ENCODE results near the gene C11orf98. TPM values are rescaled to one million over a fixed set of nuclear protein-coding genes. Genes with fewer than 3 reads are reported as not detected.

The C11orf98 gene
- total RNA-seq, 1 donor from 2014 or later: 39.0 TPM

GRCh38 chr11:62709247-62710000 is 44.4 kb upstream of the C11orf98 start:
- peak overlapping the region; percentile 99 for H3K27ac Mint-ChIP-seq (ENCODE audit: unreplicated experiment)
- H3K36me3 Mint-ChIP-seq (ENCODE audit: low read depth): peaks cover 14% of the 10 kb centered on the region
- DNase-seq (ENCODE audit: low spot score): peak; percentile 98
- H3K4me1 Mint-ChIP-seq (ENCODE audit: low read depth): peaks cover 42% of the 10 kb centered on the region
- peak overlapping the region; percentile 87 for H3K4me3 Mint-ChIP-seq (ENCODE audit: unreplicated experiment)
- no peaks in the 10 kb centered on the region for H3K27me3 Mint-ChIP-seq (ENCODE audit: low read depth)
- peak; percentile 42 for TF ChIP-seq CTCF (IDR thresholded peaks at IDR 0.05)
- no peaks in the 10 kb centered on the region for H3K9me3 Mint-ChIP-seq (ENCODE audit: low read depth)

- Mint-ChIP-seq H3K36me3 (ENCODE audit: low read depth) (peaks cover 12% of the 10 kb centered on the region), H3K9me3 (ENCODE audit: low read depth) (no peaks in the 10 kb centered on the region), H3K4me1 (ENCODE audit: low read depth) (peaks cover 38% of the 10 kb centered on the region), H3K27me3 (ENCODE audit: low read depth) (no peaks in the 10 kb centered on the region), H3K4me3 (ENCODE audit: unreplicated experiment) (peak overlapping the region; percentile 87), H3K27ac (ENCODE audit: unreplicated experiment) (peak overlapping the region; percentile 99)
- TF ChIP-seq CTCF (IDR thresholded peaks at IDR 0.05): no peak
- DNase-seq (ENCODE audit: low spot score): no peak
Observed at GRCh38 chr11:62708793-62709192, 43.8 kb upstream of the C11orf98 start.

GRCh38 chr11:62708392-62708791 is 43.4 kb upstream of the C11orf98 start:
- H3K4me1 Mint-ChIP-seq (ENCODE audit: low read depth): peaks cover 38% of the 10 kb centered on the region
- H3K9me3 Mint-ChIP-seq (ENCODE audit: low read depth): no peaks in the 10 kb centered on the region
- no peaks in the 10 kb centered on the region for H3K27me3 Mint-ChIP-seq (ENCODE audit: low read depth)
- DNase-seq (ENCODE audit: low spot score): no peak
- no peak overlapping the region for H3K27ac Mint-ChIP-seq (ENCODE audit: unreplicated experiment)
- TF ChIP-seq CTCF (IDR thresholded peaks at IDR 0.05): no peak
- H3K4me3 Mint-ChIP-seq (ENCODE audit: unreplicated experiment): peak overlapping the region; percentile 87
- peaks cover 11% of the 10 kb centered on the region for H3K36me3 Mint-ChIP-seq (ENCODE audit: low read depth)

DNA sequence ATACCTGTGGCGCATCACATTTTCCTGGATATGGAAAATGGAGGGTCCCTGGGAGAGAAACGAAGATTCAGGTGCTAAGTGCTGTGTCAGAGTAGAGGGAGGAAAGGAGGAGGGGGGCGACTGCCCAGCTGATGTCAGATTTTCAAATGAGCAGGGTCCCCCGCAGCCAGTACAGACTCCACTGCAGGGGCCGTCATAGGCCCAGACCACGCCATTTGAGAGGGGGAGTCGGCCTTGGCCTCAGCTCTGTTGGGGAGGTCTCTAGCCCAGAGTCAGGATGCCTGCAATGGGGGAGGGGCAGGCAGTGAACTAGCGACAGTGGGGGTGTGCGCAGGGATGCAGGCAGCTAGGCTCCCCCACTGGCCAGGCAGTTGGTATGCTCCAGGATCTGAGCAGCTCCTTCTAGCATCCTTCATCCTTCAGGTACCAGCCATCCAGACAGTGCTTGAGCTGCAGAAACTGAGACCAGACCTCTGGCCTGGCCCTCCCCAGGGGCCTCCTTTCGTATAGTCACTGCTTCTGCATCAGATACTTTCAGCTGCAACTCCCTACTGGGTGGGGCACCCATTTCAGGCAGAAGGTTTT is 42.4 kb upstream of the C11orf98 start, which contains the start of the genes BSCL2 and GNG3:
Gene BSCL2, minus strand, starts transcription at position 148 of the 585 bp plus-strand sequence. CDS start 229 bp downstream, outside the sequence.
Gene GNG3, plus strand, starts transcription at position 400 of the 585 bp plus-strand sequence. CDS start 620 bp downstream, outside the sequence.
- Mint-ChIP-seq H3K27me3 (ENCODE audit: low read depth) (no peaks in the 10 kb centered on the region), H3K9me3 (ENCODE audit: low read depth) (no peaks in the 10 kb centered on the region), H3K27ac (ENCODE audit: unreplicated experiment) (peak within 1 kb of the TSS; percentile 84), H3K4me1 (ENCODE audit: low read depth) (peaks cover 38% of the 10 kb centered on the region), H3K36me3 (ENCODE audit: low read depth) (peaks cover 10% of the 10 kb centered on the region), H3K4me3 (ENCODE audit: unreplicated experiment) (peak within 1 kb of the TSS; percentile 92)
- DNase-seq (ENCODE audit: low spot score): peak; percentile 69
- no peak for TF ChIP-seq CTCF (IDR thresholded peaks at IDR 0.05)

DNA sequence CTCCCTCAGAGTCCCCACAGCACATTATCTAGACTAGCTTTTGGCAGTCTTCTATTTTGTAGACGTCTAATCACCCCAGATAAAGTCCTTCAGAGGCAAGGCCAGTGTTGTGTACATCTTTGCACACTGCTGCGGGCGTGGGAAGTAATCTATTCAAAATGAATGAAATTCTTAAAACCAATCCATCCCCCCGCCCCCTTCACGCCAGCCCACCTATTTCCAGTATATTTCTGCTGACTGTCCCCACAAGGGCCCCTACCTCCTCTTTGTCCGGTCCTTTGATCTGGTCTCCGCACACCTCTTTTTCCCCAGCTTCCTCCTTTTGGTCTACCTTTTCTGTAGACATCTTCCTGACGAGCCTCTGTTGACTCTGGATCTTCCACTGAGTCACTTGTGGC is 41.8 kb upstream of the C11orf98 start:
- TF ChIP-seq CTCF (IDR thresholded peaks at IDR 0.05): no peak
- Mint-ChIP-seq H3K27me3 (ENCODE audit: low read depth) (no peaks in the 10 kb centered on the region), H3K4me1 (ENCODE audit: low read depth) (peaks cover 38% of the 10 kb centered on the region), H3K36me3 (ENCODE audit: low read depth) (peaks cover 8% of the 10 kb centered on the region), H3K27ac (ENCODE audit: unreplicated experiment) (peak overlapping the region; percentile 84), H3K9me3 (ENCODE audit: low read depth) (no peaks in the 10 kb centered on the region), H3K4me3 (ENCODE audit: unreplicated experiment) (peak overlapping the region; percentile 92)
- no peak for DNase-seq (ENCODE audit: low spot score)
